K562 (cell line): Measurements from ENCODE around the gene TRMT44. TPM values are rescaled to one million over a fixed set of nuclear protein-coding genes. Genes with fewer than 3 reads are reported as not detected.

Source experiments
- ADNP ChIP-seq: fragments of 200-800 bp; sonication (Bioruptor generic); IDR thresholded peaks from 2 replicates; pipeline ENCODE4 v1.6.1; 2016; ENCODE audit warnings: missing genetic modification characterization, missing compliant biosample characterization
- ATF7 ChIP-seq: fragments of 450-650 bp; IDR thresholded peaks from 2 replicates; pipeline ENCODE4 v1.7.1; 2014; ENCODE audit warnings: mild to moderate bottlenecking, moderate library complexity
- ERF ChIP-seq: fragments of 450-650 bp; formaldehyde crosslinking; IDR thresholded peaks from 2 replicates; pipeline ENCODE4 v1.4.0; 2020; ENCODE audit warnings: mild to moderate bottlenecking, mixed read lengths
- FIP1L1 ChIP-seq: fragments of 200-400 bp; formaldehyde crosslinking; IDR thresholded peaks from 2 replicates; pipeline ENCODE4 v1.6.1; 2018; ENCODE audit warnings: mild to moderate bottlenecking, low read depth, low read length; ENCODE audit not compliant: poor library complexity, severe bottlenecking
- MTA3 ChIP-seq: fragments of 450-650 bp; formaldehyde crosslinking; IDR thresholded peaks from 2 replicates; pipeline ENCODE4 v1.6.1; 2017; ENCODE audit warnings: mild to moderate bottlenecking, borderline replicate concordance
- NRF1 ChIP-seq, 2 experiments: fragments of 450-650 bp; IDR thresholded peaks in 1 of 2; conservative IDR thresholded peaks in 1 of 2; 2 replicates each; pipeline ENCODE4 v1.6.1; 2014; ENCODE audit warnings: mild to moderate bottlenecking in 2 of 2
- RBM14 ChIP-seq: fragments of 200-400 bp; formaldehyde crosslinking; IDR thresholded peaks from 2 replicates; pipeline ENCODE4 v1.6.1; 2018; ENCODE audit warnings: low read depth, mild to moderate bottlenecking, low read length, moderate library complexity, borderline replicate concordance; ENCODE audit not compliant: insufficient read depth
- RFX1 ChIP-seq: fragments of 450-650 bp; IDR thresholded peaks from 2 replicates; pipeline ENCODE4 v1.6.1; 2016; ENCODE audit warnings: mild to moderate bottlenecking, moderate library complexity
- ZBED1 ChIP-seq: IDR thresholded peaks from 2 replicates; pipeline ENCODE4 v1.6.1; 2014
- polyA plus RNA-seq, 8 experiments: library from polyadenylated mRNA; depleted of rRNA in 4 of 8; stranded (reverse) in 5 of 8; unstranded in 3 of 8; fragments of >200 nt; fragmentation: Nextera tagmentation in 2 of 8; fragmentation: Illumina TruSeq in 1 of 8; extraction: Ambion mirVana in 2 of 8; extraction: Trizol in 1 of 8; gene quantifications; 2 replicates each; pipeline versions ENCODE4 v1.2.1 to v1.2.3, GENCODE V29; 2011 to 2014; ENCODE audit warnings: inconsistent platforms in 1 of 8, missing spikeins in 1 of 8
- total RNA-seq, 7 experiments: library from RNA; depleted of rRNA in 6 of 7; stranded (reverse); fragments of >200 nt in 6 of 7; fragmentation: Illumina TruSeq in 2 of 7; extraction: Trizol in 2 of 7; gene quantifications; 2 replicates each; pipeline versions ENCODE4 v1.2.1 to v1.2.3, GENCODE V29; 2011 to 2021; ENCODE audit warnings: low replicate concordance in 1 of 7
- TF ChIP-seq, protein P1 (sequence below): fragments of 450-650 bp; IDR thresholded peaks from 2 replicates; pipeline ENCODE4 v1.7.1; 2018; ENCODE audit warnings: mild to moderate bottlenecking, low read depth; ENCODE audit not compliant: partially characterized antibody
- TF ChIP-seq, protein P2 (sequence below), 2 experiments: fragments of 450-650 bp in 1 of 2; sonication (generic) in 1 of 2; formaldehyde crosslinking in 1 of 2; IDR thresholded peaks; 2 replicates each; pipeline versions ENCODE4 v1.7.1 to v1.9.0; 2016 to 2022; ENCODE audit warnings: inconsistent platforms in 1 of 2, mild to moderate bottlenecking in 1 of 2, missing genetic modification reagents in 1 of 2
- TF ChIP-seq, protein P3 (sequence below): fragments of 450-650 bp; formaldehyde crosslinking; IDR thresholded peaks from 2 replicates; pipeline ENCODE4 v1.4.0; 2022; ENCODE audit warnings: missing genetic modification characterization

The TRMT44 gene
- total and polyA plus RNA-seq, 9 of the 15 experiments (the other 6 are each of a cell fraction or from before 2014, with no cell fraction given): 1.2 to 18.6 (median 10.0) TPM

DNA sequence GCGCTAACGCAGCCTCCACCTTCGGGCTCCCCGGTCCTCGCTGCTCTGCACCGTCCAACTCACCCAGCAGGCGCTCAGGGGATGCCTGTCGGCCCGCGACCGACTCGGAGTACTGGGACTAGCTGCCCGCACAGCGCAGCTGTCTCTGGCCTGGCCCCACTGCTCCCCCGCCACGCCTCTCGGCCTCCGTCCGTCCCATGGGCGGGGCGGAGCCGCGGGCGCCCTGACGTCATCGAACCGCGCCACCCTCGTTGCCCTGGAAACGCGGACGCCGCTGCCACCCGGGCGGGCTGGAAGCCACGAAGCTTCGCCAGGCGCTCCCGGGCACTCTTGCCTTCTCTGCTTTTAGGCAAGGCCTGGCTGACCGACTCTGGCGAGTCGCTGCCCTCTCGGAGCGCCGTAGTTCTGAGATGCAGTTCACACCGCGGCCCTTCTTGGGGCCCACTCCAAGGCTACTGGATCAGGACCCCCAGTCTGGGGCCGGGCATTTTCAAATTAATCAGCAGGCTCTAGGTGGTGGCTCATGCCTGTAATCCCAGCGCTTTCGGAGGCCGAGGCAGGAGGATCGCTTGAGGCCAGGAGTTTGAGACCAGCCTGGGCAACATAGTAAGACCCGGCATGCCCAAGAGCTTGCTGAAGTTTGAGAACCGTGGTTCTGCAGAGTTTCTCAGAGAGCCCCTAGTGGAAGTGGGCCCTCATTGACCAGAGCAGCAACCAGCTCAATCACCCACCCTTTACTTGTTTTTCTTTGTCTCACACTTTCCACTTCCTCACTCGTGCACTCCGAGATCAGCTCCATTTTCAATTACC is 12.1 kb upstream of the TRMT44 start (continued):
- TF ChIP-seq RFX1: peak; percentile 97
- TF ChIP-seq ZBED1: no peak
- 0 out of 2 replicates have a peak, but pooled peaks have one; percentile 85 for TF ChIP-seq ERF (CRISPR knock-in tag)
- TF ChIP-seq, protein P1, sequence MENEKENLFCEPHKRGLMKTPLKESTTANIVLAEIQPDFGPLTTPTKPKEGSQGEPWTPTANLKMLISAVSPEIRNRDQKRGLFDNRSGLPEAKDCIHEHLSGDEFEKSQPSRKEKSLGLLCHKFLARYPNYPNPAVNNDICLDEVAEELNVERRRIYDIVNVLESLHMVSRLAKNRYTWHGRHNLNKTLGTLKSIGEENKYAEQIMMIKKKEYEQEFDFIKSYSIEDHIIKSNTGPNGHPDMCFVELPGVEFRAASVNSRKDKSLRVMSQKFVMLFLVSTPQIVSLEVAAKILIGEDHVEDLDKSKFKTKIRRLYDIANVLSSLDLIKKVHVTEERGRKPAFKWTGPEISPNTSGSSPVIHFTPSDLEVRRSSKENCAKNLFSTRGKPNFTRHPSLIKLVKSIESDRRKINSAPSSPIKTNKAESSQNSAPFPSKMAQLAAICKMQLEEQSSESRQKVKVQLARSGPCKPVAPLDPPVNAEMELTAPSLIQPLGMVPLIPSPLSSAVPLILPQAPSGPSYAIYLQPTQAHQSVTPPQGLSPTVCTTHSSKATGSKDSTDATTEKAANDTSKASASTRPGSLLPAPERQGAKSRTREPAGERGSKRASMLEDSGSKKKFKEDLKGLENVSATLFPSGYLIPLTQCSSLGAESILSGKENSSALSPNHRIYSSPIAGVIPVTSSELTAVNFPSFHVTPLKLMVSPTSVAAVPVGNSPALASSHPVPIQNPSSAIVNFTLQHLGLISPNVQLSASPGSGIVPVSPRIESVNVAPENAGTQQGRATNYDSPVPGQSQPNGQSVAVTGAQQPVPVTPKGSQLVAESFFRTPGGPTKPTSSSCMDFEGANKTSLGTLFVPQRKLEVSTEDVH: peak; percentile 46
- no peak for TF ChIP-seq RBM14
- TF ChIP-seq, protein P2, sequence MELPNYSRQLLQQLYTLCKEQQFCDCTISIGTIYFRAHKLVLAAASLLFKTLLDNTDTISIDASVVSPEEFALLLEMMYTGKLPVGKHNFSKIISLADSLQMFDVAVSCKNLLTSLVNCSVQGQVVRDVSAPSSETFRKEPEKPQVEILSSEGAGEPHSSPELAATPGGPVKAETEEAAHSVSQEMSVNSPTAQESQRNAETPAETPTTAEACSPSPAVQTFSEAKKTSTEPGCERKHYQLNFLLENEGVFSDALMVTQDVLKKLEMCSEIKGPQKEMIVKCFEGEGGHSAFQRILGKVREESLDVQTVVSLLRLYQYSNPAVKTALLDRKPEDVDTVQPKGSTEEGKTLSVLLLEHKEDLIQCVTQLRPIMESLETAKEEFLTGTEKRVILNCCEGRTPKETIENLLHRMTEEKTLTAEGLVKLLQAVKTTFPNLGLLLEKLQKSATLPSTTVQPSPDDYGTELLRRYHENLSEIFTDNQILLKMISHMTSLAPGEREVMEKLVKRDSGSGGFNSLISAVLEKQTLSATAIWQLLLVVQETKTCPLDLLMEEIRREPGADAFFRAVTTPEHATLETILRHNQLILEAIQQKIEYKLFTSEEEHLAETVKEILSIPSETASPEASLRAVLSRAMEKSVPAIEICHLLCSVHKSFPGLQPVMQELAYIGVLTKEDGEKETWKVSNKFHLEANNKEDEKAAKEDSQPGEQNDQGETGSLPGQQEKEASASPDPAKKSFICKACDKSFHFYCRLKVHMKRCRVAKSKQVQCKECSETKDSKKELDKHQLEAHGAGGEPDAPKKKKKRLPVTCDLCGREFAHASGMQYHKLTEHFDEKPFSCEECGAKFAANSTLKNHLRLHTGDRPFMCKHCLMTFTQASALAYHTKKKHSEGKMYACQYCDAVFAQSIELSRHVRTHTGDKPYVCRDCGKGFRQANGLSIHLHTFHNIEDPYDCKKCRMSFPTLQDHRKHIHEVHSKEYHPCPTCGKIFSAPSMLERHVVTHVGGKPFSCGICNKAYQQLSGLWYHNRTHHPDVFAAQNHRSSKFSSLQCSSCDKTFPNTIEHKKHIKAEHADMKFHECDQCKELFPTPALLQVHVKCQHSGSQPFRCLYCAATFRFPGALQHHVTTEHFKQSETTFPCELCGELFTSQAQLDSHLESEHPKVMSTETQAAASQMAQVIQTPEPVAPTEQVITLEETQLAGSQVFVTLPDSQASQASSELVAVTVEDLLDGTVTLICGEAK (IDR thresholded peaks at IDR 0.05): no peak
- TF ChIP-seq, protein P2 (CRISPR knock-in tag; IDR thresholded peaks at IDR 0.05): no peak
- peak; percentile 55 to 63 for TF ChIP-seq NRF1 (conservative IDR thresholded peaks at IDR 0.05 in 1 of 2, IDR thresholded peaks at IDR 0.05 in 1 of 2)
- no peak for TF ChIP-seq ADNP (tag)
- peak; percentile 96 for TF ChIP-seq MTA3
- TF ChIP-seq, protein P3, sequence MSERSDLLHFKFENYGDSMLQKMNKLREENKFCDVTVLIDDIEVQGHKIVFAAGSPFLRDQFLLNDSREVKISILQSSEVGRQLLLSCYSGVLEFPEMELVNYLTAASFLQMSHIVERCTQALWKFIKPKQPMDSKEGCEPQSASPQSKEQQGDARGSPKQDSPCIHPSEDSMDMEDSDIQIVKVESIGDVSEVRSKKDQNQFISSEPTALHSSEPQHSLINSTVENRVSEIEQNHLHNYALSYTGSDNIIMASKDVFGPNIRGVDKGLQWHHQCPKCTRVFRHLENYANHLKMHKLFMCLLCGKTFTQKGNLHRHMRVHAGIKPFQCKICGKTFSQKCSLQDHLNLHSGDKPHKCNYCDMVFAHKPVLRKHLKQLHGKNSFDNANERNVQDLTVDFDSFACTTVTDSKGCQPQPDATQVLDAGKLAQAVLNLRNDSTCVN: no peak
- no peak for TF ChIP-seq FIP1L1
- peak; percentile 98 for TF ChIP-seq ATF7
